BLaER1 (cell line): ENCODE data around the gene TBC1D22B.

Experiments
- H3K27ac ChIP-seq: shearing (Covaris generic); formaldehyde crosslinking; 2 replicates; pipeline ENCODE4 v1.8.1; 2022
- H3K27me3 ChIP-seq: shearing (Covaris generic); formaldehyde crosslinking; 2 replicates; pipeline ENCODE4 v1.8.1; 2022
- H3K36me3 ChIP-seq: shearing (Covaris generic); formaldehyde crosslinking; 2 replicates; pipeline ENCODE4 v1.8.1; 2022
- H3K4me1 ChIP-seq: shearing (Covaris generic); formaldehyde crosslinking; 2 replicates; pipeline ENCODE4 v1.8.1; 2022
- H3K4me2 ChIP-seq: shearing (Covaris generic); formaldehyde crosslinking; 2 replicates; pipeline ENCODE4 v1.8.1; 2022
- H3K4me3 ChIP-seq: shearing (Covaris generic); formaldehyde crosslinking; 2 replicates; pipeline ENCODE4 v1.8.1; 2022
- H3K9ac ChIP-seq: shearing (Covaris generic); formaldehyde crosslinking; 2 replicates; pipeline ENCODE4 v1.8.1; 2022
- H3K9me3 ChIP-seq: shearing (Covaris generic); formaldehyde crosslinking; 2 replicates; pipeline ENCODE4 v1.8.1; 2022
- H4K20me1 ChIP-seq: shearing (Covaris generic); formaldehyde crosslinking; 2 replicates; pipeline ENCODE4 v1.8.1; 2022
- Cebpa-rat ChIP-seq: shearing (Covaris generic); IDR thresholded peaks from 2 replicates; pipeline ENCODE4 v1.8.1; 2022

TBC1D22B gene

GRCh38 chr6:37347670-37348111 lies 90.1 kb downstream of the TBC1D22B start:
- Histone ChIP-seq H3K4me2 (no peak overlapping the region), H3K4me1 (no peaks in the 10 kb centered on the region), H3K36me3 (no peaks in the 10 kb centered on the region), H3K27ac (no peak overlapping the region), H3K27me3 (no peaks in the 10 kb centered on the region), H3K9ac (no peak overlapping the region), H3K4me3 (no peak overlapping the region), H4K20me1 (no peaks in the 10 kb centered on the region), H3K9me3 (no peaks in the 10 kb centered on the region)
- no peak for TF ChIP-seq Cebpa-rat

- Histone ChIP-seq H3K36me3 (no peaks in the 10 kb centered on the region), H3K27me3 (no peaks in the 10 kb centered on the region), H4K20me1 (peaks cover 12% of the 10 kb centered on the region), H3K27ac (no peak overlapping the region), H3K4me2 (no peak overlapping the region), H3K9me3 (no peaks in the 10 kb centered on the region), H3K4me1 (peaks cover 17% of the 10 kb centered on the region), H3K9ac (no peak overlapping the region), H3K4me3 (no peak overlapping the region)
- no peak for TF ChIP-seq Cebpa-rat
Measured at GRCh38 chr6:37351027-37351426, 93.5 kb downstream of the TBC1D22B start.

GRCh38 chr6:37352384-37352783 lies 94.8 kb downstream of the TBC1D22B start:
- H3K27me3 ChIP-seq, result no peaks in the 10 kb centered on the region
- H3K9me3 ChIP-seq, result no peaks in the 10 kb centered on the region
- no peak overlapping the region for H3K27ac ChIP-seq
- H3K36me3 ChIP-seq, result no peaks in the 10 kb centered on the region
- peaks cover 19% of the 10 kb centered on the region for H3K4me1 ChIP-seq
- TF ChIP-seq Cebpa-rat, result no peak
- H3K9ac ChIP-seq, result no peak overlapping the region
- H4K20me1 ChIP-seq, result peaks cover 26% of the 10 kb centered on the region
- no peak overlapping the region for H3K4me2 ChIP-seq
- no peak overlapping the region for H3K4me3 ChIP-seq

- H3K4me2 ChIP-seq, result peak within 1 kb of the TSS; percentile 91
- H3K9ac ChIP-seq, result peak within 1 kb of the TSS; percentile 91
- H3K36me3 ChIP-seq, result no peaks in the 10 kb centered on the region
- H3K9me3 ChIP-seq, result no peaks in the 10 kb centered on the region
- peak within 1 kb of the TSS; percentile 75 for H3K27ac ChIP-seq
- H3K4me1 ChIP-seq, result peaks cover 19% of the 10 kb centered on the region
- peaks cover 41% of the 10 kb centered on the region for H4K20me1 ChIP-seq
- peak within 1 kb of the TSS; percentile 95 for H3K4me3 ChIP-seq
- TF ChIP-seq Cebpa-rat, result no peak
- H3K27me3 ChIP-seq, result no peaks in the 10 kb centered on the region
Measured at GRCh38 chr6:37353761-37354525, 96.4 kb downstream of the TBC1D22B start, which contains the start of gene RNF8. TSS of gene RNF8 (plus strand) at chr6:37353983. CDS start at chr6:37354165, 182 bp downstream.

GRCh38 chr6:37354526-37355384 lies 97.2 kb downstream of the TBC1D22B start:
- Histone ChIP-seq H3K9ac (peak overlapping the region; percentile 91), H3K36me3 (peaks cover under 1% of the 10 kb centered on the region; the same call in 1 of the 2 replicates), H3K9me3 (no peaks in the 10 kb centered on the region), H3K4me3 (peak overlapping the region; percentile 95), H3K27ac (peak overlapping the region; percentile 75), H3K4me2 (peak overlapping the region; percentile 91), H3K27me3 (no peaks in the 10 kb centered on the region), H4K20me1 (peaks cover 49% of the 10 kb centered on the region), H3K4me1 (peaks cover 19% of the 10 kb centered on the region)
- no peak for TF ChIP-seq Cebpa-rat

- Histone ChIP-seq H4K20me1 (peaks cover 73% of the 10 kb centered on the region), H3K9me3 (no peaks in the 10 kb centered on the region), H3K4me3 (no peak overlapping the region), H3K4me2 (no peak overlapping the region), H3K9ac (no peak overlapping the region), H3K4me1 (peaks cover 19% of the 10 kb centered on the region), H3K27ac (no peak overlapping the region), H3K36me3 (peaks cover 25% of the 10 kb centered on the region), H3K27me3 (no peaks in the 10 kb centered on the region)
- TF ChIP-seq Cebpa-rat, result no peak
Measured at GRCh38 chr6:37357288-37357687, 99.7 kb downstream of the TBC1D22B start.

GRCh38 chr6:37357860-37358259 lies 100.3 kb downstream of the TBC1D22B start:
- no peak for TF ChIP-seq Cebpa-rat
- Histone ChIP-seq H3K9me3 (no peaks in the 10 kb centered on the region), H4K20me1 (peaks cover 73% of the 10 kb centered on the region), H3K27me3 (no peaks in the 10 kb centered on the region), H3K9ac (no peak overlapping the region), H3K36me3 (peaks cover 31% of the 10 kb centered on the region), H3K4me1 (peaks cover 19% of the 10 kb centered on the region), H3K27ac (no peak overlapping the region), H3K4me2 (no peak overlapping the region), H3K4me3 (no peak overlapping the region)

- H3K27me3 ChIP-seq, result no peaks in the 10 kb centered on the region
- H3K9me3 ChIP-seq, result no peaks in the 10 kb centered on the region
- peaks cover 78% of the 10 kb centered on the region for H4K20me1 ChIP-seq
- peaks cover 14% of the 10 kb centered on the region for H3K4me1 ChIP-seq
- no peak overlapping the region for H3K4me3 ChIP-seq
- no peak overlapping the region for H3K9ac ChIP-seq
- no peak for TF ChIP-seq Cebpa-rat
- no peak overlapping the region for H3K27ac ChIP-seq
- H3K36me3 ChIP-seq, result peaks cover 42% of the 10 kb centered on the region
- H3K4me2 ChIP-seq, result no peak overlapping the region
Measured at GRCh38 chr6:37359039-37359438, 101.5 kb downstream of the TBC1D22B start.

GRCh38 chr6:37362101-37362828 lies 104.7 kb downstream of the TBC1D22B start:
- peaks cover 72% of the 10 kb centered on the region for H3K36me3 ChIP-seq
- H3K9me3 ChIP-seq, result no peaks in the 10 kb centered on the region
- H4K20me1 ChIP-seq, result peaks cover 72% of the 10 kb centered on the region
- TF ChIP-seq Cebpa-rat, result no peak
- no peak overlapping the region for H3K4me2 ChIP-seq
- H3K4me1 ChIP-seq, result no peaks in the 10 kb centered on the region
- H3K27ac ChIP-seq, result no peak overlapping the region
- no peak overlapping the region for H3K4me3 ChIP-seq
- no peaks in the 10 kb centered on the region for H3K27me3 ChIP-seq
- H3K9ac ChIP-seq, result no peak overlapping the region
